HG02840 (cell line): ENCODE results near the gene SCN8A.
"Not testable (repeated sequence)": the region's sequence is repeated elsewhere in the genome, so short reads cannot be mapped to it uniquely, and the experiment has no call there.

Source experiments
- ATAC-seq: cut with Tn5 transposase; IDR thresholded peaks from one replicate; pipeline ENCODE4 v1.9.1; 2021; ENCODE audit warnings: mild to moderate bottlenecking, moderate library complexity, moderate number of reproducible peaks; ENCODE audit not compliant: unreplicated experiment, low FRiP score

The SCN8A gene

GRCh38 chr12:51826881-51827280, 235.8 kb downstream of the SCN8A start:
- ATAC-seq, result no peak

GRCh38 chr12:51827925-51828818, 237.1 kb downstream of the SCN8A start:
- ATAC-seq, result no peak

DNA sequence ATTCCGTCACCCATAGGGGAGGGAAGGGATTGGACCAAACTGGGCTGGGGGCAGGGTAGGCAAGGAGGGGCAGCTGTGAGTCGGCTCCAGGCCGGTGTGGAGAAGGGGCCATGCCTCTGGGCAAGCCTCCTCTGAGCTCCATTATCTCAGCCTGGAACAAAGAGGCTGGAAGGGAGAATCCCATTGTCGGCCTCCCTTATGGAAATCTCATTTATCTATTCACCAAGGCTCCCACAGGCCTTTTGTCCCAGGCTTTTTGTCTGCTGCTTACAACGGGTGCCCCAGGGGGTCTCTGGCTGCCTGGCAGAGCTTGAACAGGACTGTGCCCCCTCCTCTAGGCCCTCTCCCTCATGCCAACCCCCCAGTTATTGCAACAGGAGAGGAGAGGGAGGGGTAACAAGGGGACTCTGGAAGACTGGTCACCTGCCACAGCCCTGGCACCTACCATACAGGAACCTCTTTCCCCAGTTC, 238.0 kb downstream of the SCN8A start:
- no peak for ATAC-seq

GRCh38 chr12:51829641-51830040, 238.6 kb downstream of the SCN8A start:
- no peak for ATAC-seq

GRCh38 chr12:51831817-51832216, 240.8 kb downstream of the SCN8A start:
- ATAC-seq, result not testable (repeated sequence)

GRCh38 chr12:51832354-51833107, 241.5 kb downstream of the SCN8A start:
- no peak for ATAC-seq

DNA sequence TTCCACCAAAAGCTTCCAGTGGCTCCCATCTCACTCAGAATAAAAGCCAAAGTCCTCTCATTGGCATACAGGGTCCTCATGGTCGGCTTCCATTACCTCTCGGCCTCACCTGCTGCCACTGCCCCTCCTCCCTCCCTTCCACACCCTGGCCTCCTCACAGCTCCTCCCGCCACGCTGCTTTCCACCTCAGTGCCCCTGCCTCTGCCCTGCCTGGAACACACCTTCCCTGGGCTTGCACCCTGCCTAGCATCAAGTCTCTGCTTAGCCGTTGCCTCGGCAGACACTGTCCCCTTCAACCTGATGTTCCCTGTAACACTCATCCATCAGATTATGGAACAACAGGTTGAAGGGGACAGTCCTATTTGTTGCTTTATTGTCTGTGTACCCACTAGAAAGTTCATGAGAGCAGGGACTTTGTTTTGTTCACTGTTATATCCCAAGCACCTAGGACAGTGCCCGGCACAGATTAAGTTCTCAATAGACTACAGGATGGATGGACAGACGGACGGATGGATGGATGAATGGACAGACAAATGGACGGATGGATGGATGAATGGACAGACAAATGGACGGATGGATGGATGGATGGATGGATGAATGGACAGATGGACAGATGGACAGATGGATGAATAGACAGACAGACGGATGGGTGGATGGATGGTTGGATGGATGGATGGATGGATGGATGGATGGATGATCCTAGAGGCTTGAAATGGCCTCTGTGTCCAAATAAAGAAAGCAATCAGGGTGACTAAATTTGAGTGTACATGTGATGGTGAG, 242.6 kb downstream of the SCN8A start:
- no peak for ATAC-seq

DNA sequence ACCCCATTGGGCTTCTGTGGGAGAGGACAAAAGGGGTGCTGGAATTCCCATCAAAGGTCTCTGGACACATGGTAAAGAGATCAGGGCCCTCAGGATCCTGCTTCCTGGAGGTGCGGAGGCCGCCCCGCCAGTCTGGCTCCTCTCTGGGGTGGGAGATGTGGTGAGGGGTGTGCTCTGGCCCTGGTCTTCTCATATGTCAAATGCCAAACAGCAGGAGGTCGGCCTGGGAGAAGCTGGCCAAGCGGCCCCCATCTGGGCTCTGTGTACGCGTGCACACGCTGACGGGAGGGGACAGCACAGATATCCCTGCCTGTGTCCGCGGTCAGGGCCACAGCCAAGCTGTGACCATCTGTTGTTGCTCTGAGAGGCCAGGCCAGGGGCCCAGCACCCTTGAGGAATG, 243.4 kb downstream of the SCN8A start:
- no peak for ATAC-seq

DNA sequence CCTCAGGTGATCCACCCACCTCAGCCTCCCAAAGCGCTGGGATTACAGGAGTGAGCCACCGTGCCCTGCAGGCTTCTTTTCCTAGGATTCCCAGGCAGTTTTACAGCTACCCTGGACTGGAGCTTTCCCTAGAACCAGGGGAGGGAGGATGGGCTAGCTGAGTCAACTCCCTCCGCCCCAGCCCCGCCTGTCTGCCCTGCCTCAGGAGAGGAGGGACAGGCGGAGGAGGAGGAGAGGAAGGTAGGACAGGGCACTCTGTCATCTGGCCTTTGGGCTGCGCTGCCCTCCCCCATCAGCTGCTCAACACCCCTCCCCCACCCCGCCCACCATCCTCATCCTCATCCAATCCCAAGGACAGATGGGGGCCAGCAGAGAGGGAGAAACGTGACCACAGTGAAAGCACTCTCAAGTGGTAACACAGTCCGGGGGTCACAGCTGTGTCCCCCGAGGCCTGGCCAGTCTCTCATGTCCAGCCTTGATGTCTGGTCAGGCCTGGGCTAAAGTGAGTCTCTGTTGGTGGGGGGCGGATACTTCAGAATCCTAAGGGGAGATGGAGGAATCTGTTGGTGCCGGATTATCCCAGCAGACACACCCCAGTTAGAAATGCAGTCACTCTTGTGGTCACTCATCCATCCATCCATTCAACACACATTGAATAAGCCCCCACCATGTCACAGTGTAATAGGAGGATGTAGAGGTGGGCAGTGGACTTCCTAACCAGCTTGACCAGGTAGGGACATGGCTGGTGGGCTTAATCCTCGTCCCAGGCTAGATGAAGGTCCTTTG, 245.2 kb downstream of the SCN8A start:
- ATAC-seq, result no peak

DNA sequence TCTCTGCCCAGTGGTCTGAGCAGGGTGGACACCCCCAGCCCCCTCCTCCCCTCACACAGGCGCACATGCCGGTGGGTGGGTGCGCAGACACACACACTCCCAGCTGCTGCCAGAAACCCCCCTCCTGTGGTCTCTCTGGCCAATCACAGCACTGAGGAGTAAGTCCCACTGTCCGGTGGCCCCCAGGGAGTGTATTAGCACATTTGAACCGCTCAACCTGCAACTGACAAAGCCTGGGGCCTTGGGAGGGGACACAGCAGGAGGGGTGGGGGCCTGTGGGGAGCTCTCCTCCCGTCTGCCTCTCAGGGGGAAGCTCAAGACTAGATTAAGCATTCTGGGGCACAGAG, 245.8 kb downstream of the SCN8A start:
- ATAC-seq, result no peak

GRCh38 chr12:51837286-51837685, 246.3 kb downstream of the SCN8A start:
- no peak for ATAC-seq

DNA sequence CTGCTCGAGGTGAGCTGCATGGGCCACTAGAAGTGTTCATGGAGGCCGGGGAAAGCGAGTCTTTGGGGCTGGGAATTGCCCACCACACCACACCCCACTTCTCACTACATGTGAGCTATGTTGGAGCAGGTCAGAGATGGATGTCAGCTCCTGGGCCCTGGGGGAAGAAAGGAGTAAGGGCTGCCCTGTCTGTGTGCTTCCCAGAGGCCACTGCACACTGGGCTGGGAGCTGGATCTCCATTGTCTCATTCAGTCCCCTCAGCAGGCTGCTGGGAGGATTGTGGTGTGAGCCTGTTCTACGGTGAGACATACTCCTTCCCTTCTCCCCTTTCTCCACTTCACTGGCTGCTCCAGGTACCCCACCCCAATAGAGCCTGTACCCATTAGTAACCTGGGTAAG, 247.0 kb downstream of the SCN8A start:
- ATAC-seq, result no peak

- no peak for ATAC-seq
Measured at GRCh38 chr12:51838762-51839161, 247.7 kb downstream of the SCN8A start.

DNA sequence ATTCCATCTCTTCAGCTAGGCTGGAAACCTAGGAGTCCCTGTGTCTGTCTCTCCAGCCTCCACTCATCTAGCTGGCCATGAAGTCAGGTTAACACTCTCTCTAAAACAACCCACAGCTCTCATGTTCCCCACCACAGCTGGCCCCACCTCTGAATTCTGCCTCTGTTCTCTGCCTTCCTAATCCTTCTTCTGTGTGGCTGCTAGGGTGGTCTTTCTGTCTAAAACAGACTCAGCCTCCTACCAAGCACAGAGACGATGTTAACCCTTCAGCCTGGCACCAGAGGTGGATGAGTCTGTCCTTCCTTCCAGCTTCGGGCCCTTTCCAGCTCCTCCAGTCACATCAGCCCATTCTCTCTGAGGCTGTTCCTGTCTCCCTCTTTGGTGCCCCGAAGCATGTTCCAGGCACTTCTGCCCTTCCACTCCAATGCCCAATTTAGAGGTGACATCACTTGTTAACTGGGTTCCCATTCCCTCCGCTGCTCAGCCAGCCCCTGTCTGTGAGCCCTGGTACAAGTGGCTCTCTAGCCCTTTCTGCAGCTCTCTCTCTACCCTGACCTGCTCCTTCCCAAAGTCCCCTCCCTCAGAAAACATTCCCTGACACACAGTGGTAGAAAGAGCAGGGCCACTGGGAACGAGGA, 248.4 kb downstream of the SCN8A start:
- ATAC-seq, result no peak

- ATAC-seq, result no peak
Measured at GRCh38 chr12:51840966-51841365, 249.9 kb downstream of the SCN8A start.

DNA sequence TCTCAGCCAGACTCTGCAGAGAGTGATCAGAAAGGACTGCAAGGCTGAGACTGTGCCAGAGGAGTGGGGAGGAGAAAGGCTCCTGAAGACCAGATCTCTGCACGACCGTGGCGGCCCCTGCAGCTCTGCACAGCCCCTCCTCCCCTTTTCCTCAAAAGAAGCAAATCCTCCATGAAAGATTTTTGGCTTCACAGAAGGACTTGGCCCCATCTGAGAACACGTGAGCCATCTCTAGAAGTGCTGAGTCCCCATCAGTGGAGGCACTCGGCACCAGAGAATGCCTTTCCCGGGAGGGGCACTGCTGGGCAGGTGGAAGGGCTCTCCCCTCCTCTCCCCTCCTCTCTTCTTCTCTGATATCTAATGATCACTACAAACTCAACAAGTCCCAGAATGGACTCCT, 250.7 kb downstream of the SCN8A start:
- no peak for ATAC-seq

DNA sequence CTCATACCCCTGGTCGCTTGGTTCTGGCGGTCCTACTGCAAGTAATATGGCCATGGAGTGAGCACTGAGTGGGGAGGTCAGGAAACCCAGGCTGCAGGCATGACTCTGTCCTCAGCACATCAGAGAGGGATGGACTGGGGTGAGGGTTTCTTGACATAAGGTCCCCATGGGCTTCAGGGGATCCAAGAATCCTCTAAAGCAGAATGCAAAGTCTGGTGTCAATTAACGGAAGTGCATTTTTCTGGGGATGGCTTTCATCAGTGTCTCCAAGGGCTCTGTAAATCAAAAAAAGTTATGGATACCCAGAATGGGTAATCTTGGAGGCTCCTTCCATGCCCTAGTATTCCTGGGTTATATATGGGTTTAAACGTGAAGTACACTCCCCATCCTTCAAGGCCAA, 253.8 kb downstream of the SCN8A start:
- ATAC-seq, result no peak

GRCh38 chr12:51845482-51845881, 254.4 kb downstream of the SCN8A start:
- no peak for ATAC-seq

GRCh38 chr12:51846271-51846691, 255.2 kb downstream of the SCN8A start:
- no peak for ATAC-seq
